Liver (tissue), 9 donors: ENCODE results near the gene CENPC. TPM values are rescaled to one million over a fixed set of nuclear protein-coding genes. Genes with fewer than 3 reads are reported as not detected.

Source experiments
- DNase-seq: peaks from one replicate; pipeline ENCODE4 v3.0.0-alpha.2; 2017; ENCODE audit warnings: low spot score
- H3K27ac ChIP-seq, 2 donors: one replicate each; pipeline ENCODE4 v1.7.0; 2013; ENCODE audit warnings: inconsistent platforms in 2 of 2, low read length in 2 of 2, control low read depth in 1 of 2, low read depth in 1 of 2, mild to moderate bottlenecking in 1 of 2
- H3K27me3 ChIP-seq, 4 donors: one replicate each; pipeline versions ENCODE4 v1.6.1 to v1.7.0; 2013; ENCODE audit warnings: low read length in 3 of 4, inconsistent platforms in 1 of 4, mild to moderate bottlenecking in 1 of 4, moderate library complexity in 1 of 4; ENCODE audit not compliant: control insufficient read depth in 4 of 4, insufficient read depth in 4 of 4
- H3K36me3 ChIP-seq, 4 donors: one replicate each; pipeline versions ENCODE4 v1.6.1 to v1.7.0; 2013; ENCODE audit warnings: low read length in 3 of 4, mild to moderate bottlenecking in 3 of 4, low read depth in 1 of 4, moderate library complexity in 1 of 4; ENCODE audit not compliant: control insufficient read depth in 4 of 4, insufficient read depth in 3 of 4
- H3K4me1 ChIP-seq, 4 donors: one replicate each; pipeline versions ENCODE4 v1.6.1 to v1.7.0; 2013; ENCODE audit warnings: low read length in 3 of 4, mild to moderate bottlenecking in 3 of 4, moderate library complexity in 1 of 4; ENCODE audit not compliant: control insufficient read depth in 4 of 4, insufficient read depth in 4 of 4
- H3K4me3 ChIP-seq, 3 donors: one replicate each; pipeline versions ENCODE4 v1.6.1 to v1.7.0; 2013; ENCODE audit warnings: low read length in 3 of 3, control low read depth in 1 of 3, low read depth in 1 of 3, mild to moderate bottlenecking in 1 of 3
- H3K9ac ChIP-seq, 2 donors: one replicate each; pipeline ENCODE4 v1.7.0; 2013; ENCODE audit warnings: low read length in 2 of 2, mild to moderate bottlenecking in 2 of 2, moderate library complexity in 2 of 2, control low read depth in 1 of 2, low read depth in 1 of 2
- H3K9me3 ChIP-seq, 4 donors: one replicate each; pipeline versions ENCODE4 v1.6.1 to v1.7.0; 2013; ENCODE audit warnings: low read length in 3 of 4; ENCODE audit not compliant: control insufficient read depth in 4 of 4
- ATF3 ChIP-seq: IDR thresholded peaks from 2 replicates; pipeline ENCODE4 v1.6.1; 2016; ENCODE audit warnings: antibody characterized with exemption
- CTCF ChIP-seq: fragments of 150-350 bp; IDR thresholded peaks from 2 replicates; pipeline ENCODE4 v1.5.1; 2017; ENCODE audit warnings: improper control_type of control experiment, low read depth, low read length; ENCODE audit not compliant: missing input control
- EGR1 ChIP-seq, 2 donors: IDR thresholded peaks; 2 replicates each; pipeline ENCODE4 v1.6.1; 2016 to 2018; ENCODE audit warnings: antibody characterized with exemption in 2 of 2, low read depth in 2 of 2
- FOXA1 ChIP-seq: IDR thresholded peaks from 2 replicates; pipeline ENCODE4 v1.6.1; 2016; ENCODE audit warnings: antibody characterized with exemption
- FOXA2 ChIP-seq: IDR thresholded peaks from 2 replicates; pipeline ENCODE4 v1.6.1; 2016; ENCODE audit warnings: antibody characterized with exemption
- GABPA ChIP-seq, 2 donors: IDR thresholded peaks in 1 of 2; conservative IDR thresholded peaks in 1 of 2; 2 replicates each; pipeline ENCODE4 v1.6.1; 2016; ENCODE audit warnings: antibody characterized with exemption in 2 of 2, mild to moderate bottlenecking in 1 of 2, moderate library complexity in 1 of 2
- HNF4A ChIP-seq, 2 donors: conservative IDR thresholded peaks; 2 replicates each; pipeline ENCODE4 v1.6.1; 2016; ENCODE audit warnings: antibody characterized with exemption in 2 of 2, mild to moderate bottlenecking in 2 of 2
- HNF4G ChIP-seq: IDR thresholded peaks from 2 replicates; pipeline ENCODE4 v1.6.1; 2016; ENCODE audit warnings: antibody characterized with exemption
- JUND ChIP-seq, 2 donors: IDR thresholded peaks; 2 replicates each; pipeline ENCODE4 v1.6.1; 2016; ENCODE audit warnings: antibody characterized with exemption in 2 of 2
- MAX ChIP-seq: IDR thresholded peaks from 2 replicates; pipeline ENCODE4 v1.6.1; 2016; ENCODE audit warnings: antibody characterized with exemption
- NR2F2 ChIP-seq: IDR thresholded peaks from 2 replicates; pipeline ENCODE4 v1.6.1; 2016; ENCODE audit warnings: antibody characterized with exemption
- RAD21 ChIP-seq, 2 donors: IDR thresholded peaks; 2 replicates each; pipeline ENCODE4 v1.6.1; 2016; ENCODE audit warnings: antibody characterized with exemption in 2 of 2, mild to moderate bottlenecking in 2 of 2
- REST ChIP-seq: IDR thresholded peaks from 2 replicates; pipeline ENCODE4 v1.6.1; 2016; ENCODE audit warnings: antibody characterized with exemption, mild to moderate bottlenecking
- RXRA ChIP-seq, 2 donors: IDR thresholded peaks; 2 replicates each; pipeline ENCODE4 v1.6.1; 2017 to 2018; ENCODE audit warnings: antibody characterized with exemption in 2 of 2, mild to moderate bottlenecking in 1 of 2
- SP1 ChIP-seq: IDR thresholded peaks from 2 replicates; pipeline ENCODE4 v1.6.1; 2018; ENCODE audit warnings: antibody characterized with exemption, mild to moderate bottlenecking
- TAF1 ChIP-seq: conservative IDR thresholded peaks from 2 replicates; pipeline ENCODE4 v1.6.1; 2016; ENCODE audit warnings: antibody characterized with exemption, mild to moderate bottlenecking
- YY1 ChIP-seq: IDR thresholded peaks from 2 replicates; pipeline ENCODE4 v1.6.1; 2016; ENCODE audit warnings: antibody characterized with exemption, mild to moderate bottlenecking
- ZBTB33 ChIP-seq: IDR thresholded peaks from 2 replicates; pipeline ENCODE4 v1.6.1; 2016; ENCODE audit warnings: antibody characterized with exemption
- WGBS: extraction: QIAGEN DNeasy Blood & Tissue Kit; methylation state at CpG from one replicate; pipeline ENCODE4 v1.1.7; 2013; 5-methylcytosine and 5-hydroxymethylcytosine counted together
- polyA plus RNA-seq, 2 donors: library from polyadenylated mRNA; stranded (reverse) in 1 of 2; unstranded in 1 of 2; fragments of 200-250 nt in 1 of 2; fragments of >200 nt in 1 of 2; fragmentation: Nextera tagmentation in 1 of 2; extraction: Ambion mirVana in 1 of 2; gene quantifications; one replicate each; pipeline versions ENCODE4 v1.2.1 to v1.2.3, GENCODE V29; 2013 to 2015
- total RNA-seq, 2 donors: library from RNA; depleted of rRNA; stranded (reverse); fragments of >200 nt; gene quantifications; one replicate each; pipeline ENCODE4 v1.2.3, GENCODE V29; 2014
- donor health status: healthy.
- donor health status: healthy.
- donor health status: healthy.
- donor health status: healthy.
- donor health status: healthy.

CENPC gene
- total and polyA plus RNA-seq, 4 donors: 1.9 to 14.9 (median 9.6) TPM

GRCh38 chr4:67465032-67465762, 80.1 kb downstream of the CENPC start:
- no peak for DNase-seq
- no peak for TF ChIP-seq YY1
- no peak for TF ChIP-seq CTCF
- no peak for TF ChIP-seq JUND (IDR thresholded peaks at IDR 0.05)
- no peak for TF ChIP-seq RXRA (IDR thresholded peaks at IDR 0.05)
- no peak for TF ChIP-seq REST
- H3K4me3 ChIP-seq: no peak overlapping the region
- 94% methylated on average over 7 of the region's 7 CpGs for WGBS
- no peak overlapping the region for H3K9ac ChIP-seq
- no peaks in the 10 kb centered on the region for H3K27me3 ChIP-seq
- no peaks in the 10 kb centered on the region for H3K9me3 ChIP-seq
- H3K4me1 ChIP-seq: no peaks in the 10 kb centered on the region
- H3K36me3 ChIP-seq: peaks cover 0 to 2% (median 0%) of the 10 kb centered on the region in 4 donors
- H3K27ac ChIP-seq: no peak overlapping the region

GRCh38 chr4:67460574-67460973, 84.7 kb downstream of the CENPC start:
- no peak for DNase-seq
- H3K27ac ChIP-seq: no peak overlapping the region
- H3K9ac ChIP-seq: no peak overlapping the region
- no peaks in the 10 kb centered on the region for H3K36me3 ChIP-seq
- no peaks in the 10 kb centered on the region for H3K27me3 ChIP-seq
- peaks cover 0 to 2% (median 0%) of the 10 kb centered on the region in 4 donors for H3K9me3 ChIP-seq
- TF ChIP-seq ATF3 (no peak), HNF4A (conservative IDR thresholded peaks at IDR 0.05) (no peak), FOXA2 (no peak), NR2F2 (no peak), REST (no peak), HNF4G (no peak), FOXA1 (no peak), ZBTB33 (no peak), GABPA (IDR thresholded peaks at IDR 0.05 in 1 of 2, conservative IDR thresholded peaks at IDR 0.05 in 1 of 2) (no peak), JUND (IDR thresholded peaks at IDR 0.05) (no peak), RAD21 (IDR thresholded peaks at IDR 0.05) (no peak), TAF1 (no peak), RXRA (IDR thresholded peaks at IDR 0.05) (no peak), EGR1 (IDR thresholded peaks at IDR 0.05; ENCODE audit: low read depth in 2 of 2) (no peak), MAX (no peak), SP1 (no peak)
- 98% methylated on average over 2 of the region's 2 CpGs for WGBS
- no peak overlapping the region for H3K4me3 ChIP-seq
- H3K4me1 ChIP-seq: no peaks in the 10 kb centered on the region
